HCT116 (cell line): ENCODE data around the gene LMBRD2. TPM values are rescaled to one million over a fixed set of nuclear protein-coding genes. Genes with fewer than 3 reads are reported as not detected.
A peak's percentile ranks its signal among the peaks of the same experiment; 100 is the strongest.

Source experiments
- ATAC-seq: fragments of 200-7000 bp; cut with Tn5 transposase; 2 replicates; pipeline ENCODE4 v1.9.1; 2020; ENCODE audit warnings: mild to moderate bottlenecking, moderate library complexity
- BruUV-seq: library from RNA; stranded (reverse); fragments of 400-500 nt; replicated peaks from 2 replicates; lab custom pipeline; 2021; lab: Mats Ljungman, UMichigan
- CTCF ChIA-PET: fragments of 300-600 bp; sonication (Branson Sonifier 250); formaldehyde crosslinking; loops from one replicate; lab custom pipeline; 2021; ENCODE audit warnings: antibody characterized with exemption; lab: Charles Lee
- POLR2A ChIA-PET: fragments of 300-600, 350-600 bp; sonication (Branson Sonifier 250); formaldehyde crosslinking; loops from one replicate; lab custom pipeline; 2021; ENCODE audit warnings: antibody characterized with exemption; lab: Charles Lee
- RAD21 ChIA-PET, 2 experiments: fragments of 300-600 bp; sonication (Branson Sonifier 250); formaldehyde crosslinking; loops; one replicate each; lab custom pipeline; 2023; ENCODE audit warnings: low total read pairs in 2 of 2; ENCODE audit not compliant: uncharacterized antibody in 2 of 2, unreplicated experiment in 2 of 2, low non-redundant PET in 1 of 2; lab: Charles Lee
- DNase-seq: peaks from one replicate; pipeline ENCODE4 v3.0.0-alpha.2; 2010; ENCODE audit warnings: low read depth, low spot score
- H2AFZ ChIP-seq: fragments of 200-600 bp; shearing (Covaris generic), sonication (generic); 2 replicates; pipeline ENCODE4 v1.6.1; 2017; ENCODE audit warnings: low read depth, mixed run types, mixed read lengths, antibody characterized with exemption, low read length; ENCODE audit not compliant: poor library complexity, severe bottlenecking
- H3K27ac ChIP-seq: 2 replicates; pipeline ENCODE4 v1.5.1; 2012; ENCODE audit warnings: low read depth, low read length
- H3K27me3 ChIP-seq: fragments of 200-600 bp; sonication (generic); 2 replicates; pipeline ENCODE4 v1.6.1; 2016; ENCODE audit warnings: mixed run types, low read length, mixed read lengths; ENCODE audit not compliant: insufficient read depth
- H3K36me3 ChIP-seq, 2 experiments: fragments of 200-500 bp in 1 of 2; fragments of 200-600 bp in 1 of 2; sonication (Bioruptor generic) in 1 of 2; sonication (generic) in 1 of 2; 2 replicates each; pipeline versions ENCODE4 v1.5.1 to v1.6.1; 2014 to 2016; ENCODE audit warnings: low read length in 2 of 2, inconsistent platforms in 1 of 2, mixed read lengths in 1 of 2, mixed run types in 1 of 2; ENCODE audit not compliant: insufficient read depth in 2 of 2, control insufficient read depth in 1 of 2
- H3K4me1 ChIP-seq, 2 experiments: fragments of 200-600 bp in 1 of 2; sonication (generic) in 1 of 2; 2 replicates each; pipeline versions ENCODE4 v1.5.1 to v1.6.1; 2012 to 2017; ENCODE audit warnings: low read length in 2 of 2, inconsistent platforms in 1 of 2, mild to moderate bottlenecking in 1 of 2, mixed read lengths in 1 of 2, mixed run types in 1 of 2, moderate library complexity in 1 of 2; ENCODE audit not compliant: insufficient read depth in 2 of 2, control insufficient read depth in 1 of 2
- H3K4me2 ChIP-seq: fragments of 200-600 bp; sonication (generic); 2 replicates; pipeline ENCODE4 v1.6.1; 2017; ENCODE audit warnings: mixed run types, low read length, mixed read lengths
- H3K4me3 ChIP-seq, 2 experiments: fragments of 200-600 bp in 1 of 2; sonication (generic) in 1 of 2; replicated peaks in 1 of 2; 2 replicates each; pipeline ENCODE4 v1.5.1; 2011 to 2016; ENCODE audit warnings: low read length in 2 of 2, control low read depth in 1 of 2, low read depth in 1 of 2, mild to moderate bottlenecking in 1 of 2, mixed read lengths in 1 of 2, mixed run types in 1 of 2
- H3K79me2 ChIP-seq: fragments of 200-600 bp; sonication (generic); 2 replicates; pipeline ENCODE4 v1.6.1; 2017; ENCODE audit warnings: mild to moderate bottlenecking, mixed run types, low read length, moderate library complexity, mixed read lengths; ENCODE audit not compliant: insufficient read depth
- H3K9ac ChIP-seq: fragments of 200-600 bp; sonication (generic); 2 replicates; pipeline ENCODE4 v1.6.1; 2016; ENCODE audit warnings: low read length, mixed read lengths
- H3K9me2 ChIP-seq: fragments of 200-600 bp; sonication (generic), shearing (Covaris generic); 2 replicates; pipeline ENCODE4 v1.6.1; 2017; ENCODE audit warnings: mixed run types, mild to moderate bottlenecking, moderate library complexity; ENCODE audit not compliant: insufficient read depth
- H3K9me3 ChIP-seq, 2 experiments: fragments of 200-500 bp in 1 of 2; fragments of 200-600 bp in 1 of 2; sonication (Bioruptor generic) in 1 of 2; sonication (generic) in 1 of 2; 2 replicates each; pipeline ENCODE4 v1.6.1; 2014 to 2017; ENCODE audit warnings: low read length in 2 of 2, mixed read lengths in 2 of 2, inconsistent platforms in 1 of 2, low read depth in 1 of 2, mild to moderate bottlenecking in 1 of 2, mixed run types in 1 of 2, moderate library complexity in 1 of 2; ENCODE audit not compliant: control insufficient read depth in 1 of 2, insufficient read depth in 1 of 2
- H4K20me1 ChIP-seq: fragments of 200-600 bp; sonication (generic), shearing (Covaris generic); 2 replicates; pipeline ENCODE4 v1.6.1; 2017; ENCODE audit warnings: mixed run types, mild to moderate bottlenecking, moderate library complexity; ENCODE audit not compliant: insufficient read depth
- CEBPB ChIP-seq: IDR thresholded peaks from 2 replicates; pipeline ENCODE4 v1.6.1; 2012; ENCODE audit warnings: low read depth
- CTCF ChIP-seq, 3 experiments: fragments of 200-600 bp in 1 of 3; sonication (generic) in 1 of 3; IDR thresholded peaks in 2 of 3; conservative IDR thresholded peaks in 1 of 3; 2 replicates each; pipeline ENCODE4 v1.5.1; 2012 to 2017; ENCODE audit warnings: low read depth in 2 of 3, low read length in 2 of 3, antibody characterized with exemption in 1 of 3, borderline replicate concordance in 1 of 3, control low read depth in 1 of 3, mild to moderate bottlenecking in 1 of 3, mixed read lengths in 1 of 3, mixed run types in 1 of 3, moderate library complexity in 1 of 3; ENCODE audit not compliant: insufficient read depth in 1 of 3
- ELF1 ChIP-seq: IDR thresholded peaks from 2 replicates; pipeline ENCODE4 v1.6.1; 2012; ENCODE audit warnings: low read depth, borderline replicate concordance
- EZH2 ChIP-seq: fragments of 200-600 bp; sonication (generic); IDR thresholded peaks from 2 replicates; pipeline ENCODE4 v1.6.1; 2017; ENCODE audit warnings: antibody characterized with exemption, mixed run types
- POLR2A ChIP-seq: IDR thresholded peaks from 2 replicates; pipeline ENCODE4 v1.7.0; 2011; ENCODE audit warnings: borderline replicate concordance; ENCODE audit not compliant: insufficient read depth, insufficient read length; ENCODE audit errors: extremely low read depth
- RAD21 ChIP-seq: IDR thresholded peaks from 2 replicates; pipeline ENCODE4 v1.6.1; 2012; ENCODE audit warnings: low read depth, mild to moderate bottlenecking
- TCF7L2 ChIP-seq: IDR thresholded peaks from 2 replicates; pipeline ENCODE4 v1.7.0; 2011; ENCODE audit warnings: borderline replicate concordance, inconsistent platforms; ENCODE audit not compliant: insufficient read depth, insufficient read length; ENCODE audit errors: extremely low read depth
- YY1 ChIP-seq: IDR thresholded peaks from 2 replicates; pipeline ENCODE4 v1.6.1; 2011; ENCODE audit warnings: low read length, low read depth, moderate library complexity, mild to moderate bottlenecking; ENCODE audit not compliant: insufficient replicate concordance; ENCODE audit errors: extremely low read depth
- ZBTB33 ChIP-seq: IDR thresholded peaks from 2 replicates; pipeline ENCODE4 v1.6.1; 2011; ENCODE audit warnings: mild to moderate bottlenecking, low read length, moderate library complexity; ENCODE audit not compliant: insufficient replicate concordance; ENCODE audit errors: extremely low read depth
- ZFX ChIP-seq: fragments of 450-650 bp; IDR thresholded peaks from 2 replicates; pipeline ENCODE4 v1.6.1; 2017
- intact Hi-C: fragments of 100-400 bp; cut with micrococcal nuclease; formaldehyde crosslinking; loops from 2 replicates; pipeline ENCODE4 v1.10.0; 2022
- total RNA-seq: library from RNA; stranded (reverse); gene quantifications from one replicate; pipeline ENCODE4 v1.2.1, GENCODE V29; 2021; ENCODE audit not compliant: unreplicated experiment

The LMBRD2 gene
- total RNA-seq, 1 experiment from 2014 or later = 1.1 TPM

- no peak overlapping the region for H3K9ac ChIP-seq
- peak; percentile 7 for DNase-seq
- ATAC-seq = peak; percentile 82
- peaks cover 20 to 28% of the 10 kb centered on the region in 2 experiments; a peak in 2 of 4 replicates for H3K36me3 ChIP-seq
- no peaks in the 10 kb centered on the region for H4K20me1 ChIP-seq
- no peaks in the 10 kb centered on the region for H3K27me3 ChIP-seq
- BruUV-seq = no TSS peak
- H3K4me1 ChIP-seq = no peaks in the 10 kb centered on the region
- no peak overlapping the region for H3K4me2 ChIP-seq
- ChIA-PET POLR2A (no interaction called here), RAD21 (interaction anchor here in 1 of 2 experiments (0.6 kb wide), 1 partner anchor 88 kb away, joined by 3 read pairs; no protein-coding TSS in a partner anchor), CTCF (interaction anchor here (0.6 to 2.7 kb wide), 14 partner anchors 10 to 518 kb away, joined by 3 to 14 read pairs (median 4); partner anchors contain the start of genes LMBRD2, NADK2 and SKP2)
- H3K9me2 ChIP-seq = no peaks in the 10 kb centered on the region
- intact Hi-C loops = loop anchor here (1.0 to 2.0 kb wide), 3 partner anchors 127 to 519 kb away; no protein-coding TSS in a partner anchor
- no peak overlapping the region for H2AFZ ChIP-seq
- H3K9me3 ChIP-seq = no peaks in the 10 kb centered on the region
- no peak overlapping the region for H3K27ac ChIP-seq
- H3K4me3 ChIP-seq = no peak overlapping the region
- TF ChIP-seq ELF1 (no peak), CEBPB (no peak), TCF7L2 (no peak), CTCF (IDR thresholded peaks at IDR 0.05 in 2 of 3, conservative IDR thresholded peaks at IDR 0.05 in 1 of 3; ENCODE audit: borderline replicate concordance in 1 of 3, insufficient read depth in 1 of 3, low read depth in 2 of 3, low read length in 2 of 3) (peak; percentile 41 to 66 (median 42); a peak in 3 of 6 replicates), POLR2A (no peak), ZBTB33 (no peak), YY1 (no peak), ZFX (no peak), EZH2 (no peak), RAD21 (peak; percentile 55)
- TF ChIP-seq, all 23 proteins: peak for 2
- H3K79me2 ChIP-seq = no peaks in the 10 kb centered on the region
Observed at GRCh38 chr5:36177715-36178523, 26.2 kb upstream of the LMBRD2 start.
